OCI-LY3 (cell line): ENCODE results near the gene CYP2E1.

Experiments used
- EZH2phosphoT487 ChIP-seq: fragments of 200-600 bp; shearing (Covaris generic); IDR thresholded peaks from 2 replicates; pipeline ENCODE4 v1.6.1; 2018; ENCODE audit warnings: antibody characterized with exemption, mixed run types, low read depth
- TF ChIP-seq, protein P1 (sequence below): fragments of 200-600, 300-600 bp; sonication (generic); IDR thresholded peaks from 2 replicates; pipeline ENCODE4 v1.5.1; 2014; ENCODE audit warnings: antibody characterized with exemption, low read length, low read depth

GRCh38 chr10:133567119-133567518 is 40.0 kb downstream of the CYP2E1 start:
- TF ChIP-seq, protein P1, sequence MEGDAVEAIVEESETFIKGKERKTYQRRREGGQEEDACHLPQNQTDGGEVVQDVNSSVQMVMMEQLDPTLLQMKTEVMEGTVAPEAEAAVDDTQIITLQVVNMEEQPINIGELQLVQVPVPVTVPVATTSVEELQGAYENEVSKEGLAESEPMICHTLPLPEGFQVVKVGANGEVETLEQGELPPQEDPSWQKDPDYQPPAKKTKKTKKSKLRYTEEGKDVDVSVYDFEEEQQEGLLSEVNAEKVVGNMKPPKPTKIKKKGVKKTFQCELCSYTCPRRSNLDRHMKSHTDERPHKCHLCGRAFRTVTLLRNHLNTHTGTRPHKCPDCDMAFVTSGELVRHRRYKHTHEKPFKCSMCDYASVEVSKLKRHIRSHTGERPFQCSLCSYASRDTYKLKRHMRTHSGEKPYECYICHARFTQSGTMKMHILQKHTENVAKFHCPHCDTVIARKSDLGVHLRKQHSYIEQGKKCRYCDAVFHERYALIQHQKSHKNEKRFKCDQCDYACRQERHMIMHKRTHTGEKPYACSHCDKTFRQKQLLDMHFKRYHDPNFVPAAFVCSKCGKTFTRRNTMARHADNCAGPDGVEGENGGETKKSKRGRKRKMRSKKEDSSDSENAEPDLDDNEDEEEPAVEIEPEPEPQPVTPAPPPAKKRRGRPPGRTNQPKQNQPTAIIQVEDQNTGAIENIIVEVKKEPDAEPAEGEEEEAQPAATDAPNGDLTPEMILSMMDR, result no peak
- no peak for TF ChIP-seq EZH2phosphoT487
